Measurements from ENCODE around the gene ZNF217.
"Not testable (repeated sequence)": the region's sequence is repeated elsewhere in the genome, so short reads cannot be mapped to it uniquely, and the experiment has no call there.

Gene ZNF217

GRCh38 chr20:53551719-53552571 lies 41.7 kb downstream of the ZNF217 start:
- not testable (repeated sequence) for H3K27ac ChIP-seq (ENCODE audit: low read length); H3K4me3 ChIP-seq (ENCODE audit: low read depth in 1 of 2, low read length in 2 of 2); H3K36me3 ChIP-seq (ENCODE audit: control insufficient read depth in 1 of 2, insufficient read depth in 2 of 2, low read length in 2 of 2)

GRCh38 chr20:53550280-53551187 lies 43.1 kb downstream of the ZNF217 start:
- H3K27ac ChIP-seq (ENCODE audit: low read length) = no peak overlapping the region
- peaks cover 0 to 6% of the 10 kb centered on the region in 2 donors for H3K4me1 ChIP-seq (ENCODE audit: control insufficient read depth in 1 of 2, insufficient read depth in 2 of 2, low read length in 2 of 2)
- no peaks in the 10 kb centered on the region for H3K9me3 ChIP-seq (ENCODE audit: control insufficient read depth in 1 of 2, low read length in 2 of 2)
- no peaks in the 10 kb centered on the region for H3K36me3 ChIP-seq (ENCODE audit: control insufficient read depth in 1 of 2, insufficient read depth in 2 of 2, low read length in 2 of 2)
- H3K27me3 ChIP-seq (ENCODE audit: low read depth, low read length) = no peaks in the 10 kb centered on the region
- no peak overlapping the region for H3K4me3 ChIP-seq (ENCODE audit: low read depth in 1 of 2, low read length in 2 of 2)

More at GRCh38 chr20:53551719-53552571, 41.7 kb downstream of the ZNF217 start:
- H3K27me3 ChIP-seq (ENCODE audit: low read depth, low read length); H3K4me1 ChIP-seq (ENCODE audit: control insufficient read depth in 1 of 2, insufficient read depth in 2 of 2, low read length in 2 of 2); H3K9me3 ChIP-seq (ENCODE audit: control insufficient read depth in 1 of 2, low read length in 2 of 2): not testable (repeated sequence)

- no peaks in the 10 kb centered on the region for H3K9me3 ChIP-seq (ENCODE audit: control insufficient read depth in 1 of 2, low read length in 2 of 2)
- H3K4me1 ChIP-seq (ENCODE audit: control insufficient read depth in 1 of 2, insufficient read depth in 2 of 2, low read length in 2 of 2) = peaks cover 0 to 6% of the 10 kb centered on the region in 2 donors
- no peaks in the 10 kb centered on the region for H3K27me3 ChIP-seq (ENCODE audit: low read depth, low read length)
- H3K36me3 ChIP-seq (ENCODE audit: control insufficient read depth in 1 of 2, insufficient read depth in 2 of 2, low read length in 2 of 2) = no peaks in the 10 kb centered on the region
- no peak overlapping the region for H3K27ac ChIP-seq (ENCODE audit: low read length)
- H3K4me3 ChIP-seq (ENCODE audit: low read depth in 1 of 2, low read length in 2 of 2) = no peak overlapping the region
These were observed 45.9 kb downstream of the ZNF217 start for GRCh38 chr20:53547664-53548239.

GRCh38 chr20:53539516-53539915 lies 54.1 kb downstream of the ZNF217 start:
- no peak overlapping the region for H3K4me3 ChIP-seq (ENCODE audit: low read depth in 1 of 2, low read length in 2 of 2)
- no peaks in the 10 kb centered on the region for H3K9me3 ChIP-seq (ENCODE audit: control insufficient read depth in 1 of 2, low read length in 2 of 2)
- no peaks in the 10 kb centered on the region for H3K36me3 ChIP-seq (ENCODE audit: control insufficient read depth in 1 of 2, insufficient read depth in 2 of 2, low read length in 2 of 2)
- no peaks in the 10 kb centered on the region for H3K4me1 ChIP-seq (ENCODE audit: control insufficient read depth in 1 of 2, insufficient read depth in 2 of 2, low read length in 2 of 2)
- H3K27me3 ChIP-seq (ENCODE audit: low read depth, low read length) = no peaks in the 10 kb centered on the region
- H3K27ac ChIP-seq (ENCODE audit: low read length) = no peak overlapping the region

GRCh38 chr20:53536382-53536781 lies 57.3 kb downstream of the ZNF217 start:
- not testable (repeated sequence) for H3K4me3 ChIP-seq (ENCODE audit: low read depth in 1 of 2, low read length in 2 of 2); H3K27me3 ChIP-seq (ENCODE audit: low read depth, low read length); H3K9me3 ChIP-seq (ENCODE audit: control insufficient read depth in 1 of 2, low read length in 2 of 2); H3K27ac ChIP-seq (ENCODE audit: low read length); H3K4me1 ChIP-seq (ENCODE audit: control insufficient read depth in 1 of 2, insufficient read depth in 2 of 2, low read length in 2 of 2); H3K36me3 ChIP-seq (ENCODE audit: control insufficient read depth in 1 of 2, insufficient read depth in 2 of 2, low read length in 2 of 2)

- Histone ChIP-seq H3K27ac (ENCODE audit: low read length) (no peak overlapping the region), H3K4me3 (ENCODE audit: low read depth in 1 of 2, low read length in 2 of 2) (no peak overlapping the region), H3K36me3 (ENCODE audit: control insufficient read depth in 1 of 2, insufficient read depth in 2 of 2, low read length in 2 of 2) (no peaks in the 10 kb centered on the region), H3K9me3 (ENCODE audit: control insufficient read depth in 1 of 2, low read length in 2 of 2) (no peaks in the 10 kb centered on the region), H3K4me1 (ENCODE audit: control insufficient read depth in 1 of 2, insufficient read depth in 2 of 2, low read length in 2 of 2) (no peaks in the 10 kb centered on the region), H3K27me3 (ENCODE audit: low read depth, low read length) (no peaks in the 10 kb centered on the region)
These were observed 57.8 kb downstream of the ZNF217 start for GRCh38 chr20:53535878-53536277.

GRCh38 chr20:53534037-53534436 lies 59.6 kb downstream of the ZNF217 start:
- Histone ChIP-seq H3K9me3 (ENCODE audit: control insufficient read depth in 1 of 2, low read length in 2 of 2) (no peaks in the 10 kb centered on the region), H3K27me3 (ENCODE audit: low read depth, low read length) (no peaks in the 10 kb centered on the region), H3K4me3 (ENCODE audit: low read depth in 1 of 2, low read length in 2 of 2) (no peak overlapping the region), H3K4me1 (ENCODE audit: control insufficient read depth in 1 of 2, insufficient read depth in 2 of 2, low read length in 2 of 2) (no peaks in the 10 kb centered on the region), H3K27ac (ENCODE audit: low read length) (no peak overlapping the region), H3K36me3 (ENCODE audit: control insufficient read depth in 1 of 2, insufficient read depth in 2 of 2, low read length in 2 of 2) (no peaks in the 10 kb centered on the region)

- H3K27me3 ChIP-seq (ENCODE audit: low read depth, low read length) = no peaks in the 10 kb centered on the region
- H3K4me1 ChIP-seq (ENCODE audit: control insufficient read depth in 1 of 2, insufficient read depth in 2 of 2, low read length in 2 of 2) = no peaks in the 10 kb centered on the region
- no peaks in the 10 kb centered on the region for H3K9me3 ChIP-seq (ENCODE audit: control insufficient read depth in 1 of 2, low read length in 2 of 2)
- H3K4me3 ChIP-seq (ENCODE audit: low read depth in 1 of 2, low read length in 2 of 2) = no peak overlapping the region
- no peaks in the 10 kb centered on the region for H3K36me3 ChIP-seq (ENCODE audit: control insufficient read depth in 1 of 2, insufficient read depth in 2 of 2, low read length in 2 of 2)
- no peak overlapping the region for H3K27ac ChIP-seq (ENCODE audit: low read length)
These were observed 60.1 kb downstream of the ZNF217 start for GRCh38 chr20:53533500-53533899.

- not testable (repeated sequence) for H3K4me3 ChIP-seq (ENCODE audit: low read depth in 1 of 2, low read length in 2 of 2); H3K9me3 ChIP-seq (ENCODE audit: control insufficient read depth in 1 of 2, low read length in 2 of 2); H3K27ac ChIP-seq (ENCODE audit: low read length); H3K36me3 ChIP-seq (ENCODE audit: control insufficient read depth in 1 of 2, insufficient read depth in 2 of 2, low read length in 2 of 2); H3K4me1 ChIP-seq (ENCODE audit: control insufficient read depth in 1 of 2, insufficient read depth in 2 of 2, low read length in 2 of 2); H3K27me3 ChIP-seq (ENCODE audit: low read depth, low read length)
These were observed 60.9 kb downstream of the ZNF217 start for GRCh38 chr20:53532654-53533312.

GRCh38 chr20:53530440-53530839 lies 63.2 kb downstream of the ZNF217 start:
- Histone ChIP-seq H3K36me3 (ENCODE audit: control insufficient read depth in 1 of 2, insufficient read depth in 2 of 2, low read length in 2 of 2) (no peaks in the 10 kb centered on the region), H3K4me1 (ENCODE audit: control insufficient read depth in 1 of 2, insufficient read depth in 2 of 2, low read length in 2 of 2) (no peaks in the 10 kb centered on the region), H3K9me3 (ENCODE audit: control insufficient read depth in 1 of 2, low read length in 2 of 2) (no peaks in the 10 kb centered on the region), H3K27ac (ENCODE audit: low read length) (no peak overlapping the region), H3K4me3 (ENCODE audit: low read depth in 1 of 2, low read length in 2 of 2) (no peak overlapping the region), H3K27me3 (ENCODE audit: low read depth, low read length) (no peaks in the 10 kb centered on the region)

- Histone ChIP-seq H3K4me1 (ENCODE audit: control insufficient read depth in 1 of 2, insufficient read depth in 2 of 2, low read length in 2 of 2) (no peaks in the 10 kb centered on the region), H3K4me3 (ENCODE audit: low read depth in 1 of 2, low read length in 2 of 2) (no peak overlapping the region), H3K27ac (ENCODE audit: low read length) (no peak overlapping the region), H3K27me3 (ENCODE audit: low read depth, low read length) (no peaks in the 10 kb centered on the region), H3K9me3 (ENCODE audit: control insufficient read depth in 1 of 2, low read length in 2 of 2) (no peaks in the 10 kb centered on the region), H3K36me3 (ENCODE audit: control insufficient read depth in 1 of 2, insufficient read depth in 2 of 2, low read length in 2 of 2) (no peaks in the 10 kb centered on the region)
These were observed 64.0 kb downstream of the ZNF217 start for GRCh38 chr20:53529658-53530057.

Data from muscle layer of duodenum (tissue), 2 donors.